Measurements from ENCODE around the gene SNX20.

The SNX20 gene

GRCh38 chr16:50645563-50646220, 35.4 kb downstream of the SNX20 start:
- Histone ChIP-seq H3K27ac (no peak overlapping the region), H3K4me3 (no peak overlapping the region)
- TF ChIP-seq, protein P1, sequence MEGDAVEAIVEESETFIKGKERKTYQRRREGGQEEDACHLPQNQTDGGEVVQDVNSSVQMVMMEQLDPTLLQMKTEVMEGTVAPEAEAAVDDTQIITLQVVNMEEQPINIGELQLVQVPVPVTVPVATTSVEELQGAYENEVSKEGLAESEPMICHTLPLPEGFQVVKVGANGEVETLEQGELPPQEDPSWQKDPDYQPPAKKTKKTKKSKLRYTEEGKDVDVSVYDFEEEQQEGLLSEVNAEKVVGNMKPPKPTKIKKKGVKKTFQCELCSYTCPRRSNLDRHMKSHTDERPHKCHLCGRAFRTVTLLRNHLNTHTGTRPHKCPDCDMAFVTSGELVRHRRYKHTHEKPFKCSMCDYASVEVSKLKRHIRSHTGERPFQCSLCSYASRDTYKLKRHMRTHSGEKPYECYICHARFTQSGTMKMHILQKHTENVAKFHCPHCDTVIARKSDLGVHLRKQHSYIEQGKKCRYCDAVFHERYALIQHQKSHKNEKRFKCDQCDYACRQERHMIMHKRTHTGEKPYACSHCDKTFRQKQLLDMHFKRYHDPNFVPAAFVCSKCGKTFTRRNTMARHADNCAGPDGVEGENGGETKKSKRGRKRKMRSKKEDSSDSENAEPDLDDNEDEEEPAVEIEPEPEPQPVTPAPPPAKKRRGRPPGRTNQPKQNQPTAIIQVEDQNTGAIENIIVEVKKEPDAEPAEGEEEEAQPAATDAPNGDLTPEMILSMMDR (IDR thresholded peaks at IDR 0.05), result no peak
- DNase-seq (ENCODE audit: low spot score), result no peak

GRCh38 chr16:50644729-50645128, 36.4 kb downstream of the SNX20 start:
- DNase-seq (ENCODE audit: low spot score), result no peak
- no peak overlapping the region for H3K27ac ChIP-seq
- TF ChIP-seq, protein P1 (IDR thresholded peaks at IDR 0.05), result peak; percentile 30
- no peak overlapping the region for H3K4me3 ChIP-seq

DNA sequence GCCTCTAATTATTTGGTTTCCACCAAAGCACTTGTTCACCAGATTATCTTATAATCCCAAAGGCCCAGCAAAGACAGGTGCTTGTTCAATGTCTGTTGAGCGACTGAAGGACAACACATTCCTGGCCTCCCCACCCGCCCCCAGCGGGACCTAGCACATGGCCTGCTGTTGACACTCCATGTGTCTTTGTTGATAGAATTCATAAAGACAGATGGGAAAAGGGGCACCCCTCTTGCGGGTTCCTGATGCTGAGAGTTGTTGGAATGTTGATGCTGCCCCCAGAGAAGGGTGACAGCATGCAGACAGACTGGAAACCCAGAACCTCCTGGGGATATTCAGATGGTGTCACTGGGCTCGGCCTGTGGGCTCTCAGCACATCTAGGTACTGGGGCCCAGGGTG, 36.9 kb downstream of the SNX20 start:
- DNase-seq (ENCODE audit: low spot score), result no peak
- TF ChIP-seq, protein P1 (IDR thresholded peaks at IDR 0.05), result no peak
- Histone ChIP-seq H3K4me3 (no peak overlapping the region), H3K27ac (no peak overlapping the region)

DNA sequence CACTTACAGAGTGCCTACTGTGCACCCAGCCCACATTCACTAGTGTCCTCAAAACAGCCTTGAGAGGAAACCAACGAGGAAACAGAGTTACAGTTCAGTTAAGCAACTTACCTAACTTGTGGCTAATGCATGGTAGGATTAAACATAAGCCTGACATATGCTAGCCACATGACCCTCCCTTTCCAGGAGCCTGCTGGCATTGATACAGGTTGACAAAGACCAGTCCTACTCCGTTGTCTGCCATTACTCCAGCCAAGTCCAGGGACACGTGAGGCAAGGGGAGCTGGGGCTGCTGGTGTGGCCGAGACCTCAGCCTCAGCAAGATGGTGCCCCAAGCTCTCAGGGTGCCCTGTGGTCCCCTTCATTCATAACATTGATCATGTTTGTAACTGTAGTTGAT, 37.9 kb downstream of the SNX20 start:
- Histone ChIP-seq H3K27ac (no peak overlapping the region), H3K4me3 (no peak overlapping the region)
- TF ChIP-seq, protein P1 (IDR thresholded peaks at IDR 0.05), result no peak
- no peak for DNase-seq (ENCODE audit: low spot score)

DNA sequence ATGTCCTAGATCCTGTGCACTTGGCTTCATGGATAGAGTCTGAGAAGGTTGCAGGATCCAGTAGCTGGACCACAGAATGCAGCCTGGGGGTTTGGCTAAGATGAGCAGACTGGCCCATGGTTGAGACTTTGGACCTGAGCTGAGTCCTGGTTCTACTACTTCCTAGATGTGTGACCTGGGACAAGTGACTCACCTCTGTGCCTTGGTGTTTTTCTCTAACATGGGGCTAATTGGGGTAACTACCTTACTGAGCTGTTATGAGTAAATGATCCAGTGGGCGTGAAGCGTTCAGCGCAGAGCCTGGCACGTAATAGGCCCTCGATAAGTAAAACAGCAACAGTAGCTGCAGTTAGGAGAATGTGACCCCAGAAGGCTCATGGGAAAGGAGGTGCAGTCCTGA, 38.8 kb downstream of the SNX20 start:
- Histone ChIP-seq H3K27ac (no peak overlapping the region), H3K4me3 (no peak overlapping the region)
- TF ChIP-seq, protein P1 (IDR thresholded peaks at IDR 0.05), result no peak
- DNase-seq (ENCODE audit: low spot score), result no peak

- Histone ChIP-seq H3K4me3 (no peak overlapping the region), H3K27ac (no peak overlapping the region)
- TF ChIP-seq, protein P1 (IDR thresholded peaks at IDR 0.05), result no peak
- no peak for DNase-seq (ENCODE audit: low spot score)
These were observed 39.3 kb downstream of the SNX20 start for GRCh38 chr16:50641818-50642187.
